Adrenal gland (tissue), 12 donors: ENCODE data around the gene DNAJB4. TPM values are rescaled to one million over a fixed set of nuclear protein-coding genes. Genes with fewer than 3 reads are reported as not detected.

ENCODE experiments used
- DNase-seq, 7 donors: peaks; one replicate each; pipeline ENCODE4 v3.0.0-alpha.2; 2019 to 2020
- H3K27ac ChIP-seq, 5 donors: fragments of 200-600 bp; sonication (generic) in 4 of 5; 1 replicate in 3 of 5; 2 replicates in 2 of 5; pipeline versions ENCODE4 v1.5.1 to v1.8.0; 2016 to 2020; ENCODE audit warnings: mild to moderate bottlenecking in 1 of 5
- H3K27me3 ChIP-seq: fragments of 200-600 bp; 2 replicates; pipeline ENCODE4 v1.8.0; 2021
- H3K36me3 ChIP-seq, 2 donors: fragments of 200-600 bp; replicated peaks in 1 of 2; 1 replicate in 1 of 2; 2 replicates in 1 of 2; pipeline versions ENCODE4 v1.5.1 to v1.8.0; 2018 to 2022
- H3K4me1 ChIP-seq, 2 donors: fragments of 200-600 bp; replicated peaks in 1 of 2; 1 replicate in 1 of 2; 2 replicates in 1 of 2; pipeline versions ENCODE4 v1.5.1 to v1.8.0; 2018 to 2021
- H3K4me3 ChIP-seq, 4 donors: fragments of 200-600 bp; sonication (generic) in 3 of 4; one replicate each; pipeline ENCODE4 v1.5.1; 2016 to 2018
- H3K9me3 ChIP-seq, 3 donors: fragments of 200-600 bp; sonication (generic) in 1 of 3; replicated peaks in 1 of 3; 1 replicate in 2 of 3; 2 replicates in 1 of 3; pipeline versions ENCODE4 v1.5.1 to v1.8.0; 2016 to 2021
- POLR2A ChIP-seq, 2 donors: fragments of 450-650 bp; IDR thresholded peaks; one replicate each; pipeline ENCODE4 v1.6.1; 2017; ENCODE audit warnings: antibody characterized with exemption in 2 of 2, mild to moderate bottlenecking in 2 of 2, moderate library complexity in 1 of 2
- WGBS, 4 donors: extraction: QIAGEN DNeasy Blood & Tissue Kit in 2 of 4; methylation state at CpG; one replicate each; pipeline versions ENCODE4 v1.1.5 to v1.1.7; 2013 to 2017; 5-methylcytosine and 5-hydroxymethylcytosine counted together
- intact Hi-C, 2 donors: fragments of 100-400 bp; cut with DNase I; formaldehyde crosslinking; loops; one replicate each; pipeline versions ENCODE4 v1.14.1 to v1.15.0; 2022 to 2023
- polyA plus RNA-seq, 3 donors: library from polyadenylated mRNA; stranded (reverse); fragments of 200-250 nt in 2 of 3; fragments of 350-450 nt in 1 of 3; fragmentation: Illumina TruSeq in 1 of 3; extraction: RNeasy Lipid Tissue Mini Kit (QIAGEN cat#74804) in 1 of 3; gene quantifications; one replicate each; pipeline ENCODE4 v1.2.3, GENCODE V29; 2013 to 2014
- total RNA-seq, 9 donors: library from RNA; depleted of rRNA in 4 of 9; stranded (reverse); fragments of >200 nt in 4 of 9; fragments of 120-200 nt in 1 of 9; fragmentation: NEBNext Ultra II Directional in 1 of 9; extraction: Animal tissue kit (Norgen Biotek cat#: 25700) in 1 of 9; gene quantifications; one replicate each; pipeline versions ENCODE4 v1.1.0 to v1.2.4, GENCODE V29; 2013 to 2023
- TF ChIP-seq, protein P1 (sequence below), 6 experiments: fragments of 450-650 bp in 4 of 6; fragments of 200-600 bp in 2 of 6; sonication (generic) in 1 of 6; IDR thresholded peaks; 1 replicate in 5 of 6; 2 replicates in 1 of 6; pipeline versions ENCODE4 v1.5.1 to v1.8.0; 2016 to 2021; ENCODE audit warnings: antibody characterized with exemption in 6 of 6, mild to moderate bottlenecking in 2 of 6, moderate library complexity in 1 of 6
- donor health status: healthy with polysubstance abuse.
- donor health status: Bipolar disorder and iron deficiency.
- donor health status: DM: yes; HTN: yes; CAD: no.
- donor health status: DM: no; HTN: no; CAD: no.
- donor health status: DM: no; HTN: no; CAD: no.
- donor health status: DM: yes; HTN: yes; CAD: no.

Gene DNAJB4
- total and polyA plus RNA-seq, 12 donors, result 31.8 to 182 (median 68.8) TPM

DNA sequence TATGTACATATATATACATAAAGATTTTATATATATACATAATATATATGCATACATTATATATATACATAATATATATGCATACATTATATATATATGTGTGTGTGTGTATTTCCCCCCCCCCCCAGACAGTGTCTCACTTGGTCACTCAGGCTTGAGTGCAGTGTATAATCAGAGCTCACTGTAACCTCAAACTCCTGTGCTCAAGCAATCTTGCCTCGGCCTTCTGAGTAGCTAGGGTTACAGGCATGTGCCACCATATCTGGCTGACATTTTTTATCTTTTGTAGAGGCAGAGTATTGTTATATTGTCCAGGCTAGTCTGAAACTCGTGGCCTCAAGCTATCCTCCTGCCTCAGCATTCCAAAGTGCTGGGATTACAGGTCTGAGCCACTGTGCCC lies 16.8 kb upstream of the DNAJB4 start:
- H3K27ac ChIP-seq, result no peak overlapping the region
- H3K9me3 ChIP-seq, result no peaks in the 10 kb centered on the region
- H3K4me1 ChIP-seq, result peaks cover 11 to 15% of the 10 kb centered on the region in 2 donors
- TF ChIP-seq POLR2A (IDR thresholded peaks at IDR 0.05), result no peak
- TF ChIP-seq, protein P1, sequence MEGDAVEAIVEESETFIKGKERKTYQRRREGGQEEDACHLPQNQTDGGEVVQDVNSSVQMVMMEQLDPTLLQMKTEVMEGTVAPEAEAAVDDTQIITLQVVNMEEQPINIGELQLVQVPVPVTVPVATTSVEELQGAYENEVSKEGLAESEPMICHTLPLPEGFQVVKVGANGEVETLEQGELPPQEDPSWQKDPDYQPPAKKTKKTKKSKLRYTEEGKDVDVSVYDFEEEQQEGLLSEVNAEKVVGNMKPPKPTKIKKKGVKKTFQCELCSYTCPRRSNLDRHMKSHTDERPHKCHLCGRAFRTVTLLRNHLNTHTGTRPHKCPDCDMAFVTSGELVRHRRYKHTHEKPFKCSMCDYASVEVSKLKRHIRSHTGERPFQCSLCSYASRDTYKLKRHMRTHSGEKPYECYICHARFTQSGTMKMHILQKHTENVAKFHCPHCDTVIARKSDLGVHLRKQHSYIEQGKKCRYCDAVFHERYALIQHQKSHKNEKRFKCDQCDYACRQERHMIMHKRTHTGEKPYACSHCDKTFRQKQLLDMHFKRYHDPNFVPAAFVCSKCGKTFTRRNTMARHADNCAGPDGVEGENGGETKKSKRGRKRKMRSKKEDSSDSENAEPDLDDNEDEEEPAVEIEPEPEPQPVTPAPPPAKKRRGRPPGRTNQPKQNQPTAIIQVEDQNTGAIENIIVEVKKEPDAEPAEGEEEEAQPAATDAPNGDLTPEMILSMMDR (IDR thresholded peaks at IDR 0.05), result no peak
- WGBS, 4 donors, result 88 to 95% (median 91%) methylated on average over 2 of the region's 2 CpGs
- intact Hi-C loops, result no loop called here
- no peaks in the 10 kb centered on the region for H3K27me3 ChIP-seq
- no peaks in the 10 kb centered on the region for H3K36me3 ChIP-seq
- DNase-seq, result no peak
- H3K4me3 ChIP-seq, result no peak overlapping the region

DNA sequence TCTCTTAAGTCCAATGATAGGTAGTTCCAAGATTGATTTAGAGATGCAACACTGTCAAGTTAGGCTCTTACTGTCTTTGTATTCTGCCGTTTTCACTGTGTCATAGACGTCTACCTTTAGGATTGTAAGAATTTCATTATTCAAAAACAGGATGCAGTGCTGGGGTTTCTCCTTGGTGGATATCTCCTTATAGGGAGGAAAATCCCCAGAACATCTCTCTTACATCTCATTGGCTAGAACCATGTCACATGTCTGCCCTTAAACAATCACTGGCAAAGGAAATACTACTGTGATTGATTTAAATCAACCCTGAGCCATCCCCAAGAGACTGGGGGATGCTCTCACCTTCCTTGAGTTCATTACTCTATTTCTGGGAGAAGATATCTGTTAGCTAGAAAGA lies 15.0 kb upstream of the DNAJB4 start:
- no peak for DNase-seq
- no peak for TF ChIP-seq POLR2A (IDR thresholded peaks at IDR 0.05)
- TF ChIP-seq, protein P1 (IDR thresholded peaks at IDR 0.05), result no peak
- Histone ChIP-seq H3K36me3 (no peaks in the 10 kb centered on the region), H3K27ac (no peak overlapping the region), H3K4me1 (peaks cover 4 to 11% of the 10 kb centered on the region in 2 donors), H3K9me3 (no peaks in the 10 kb centered on the region), H3K4me3 (no peak overlapping the region), H3K27me3 (no peaks in the 10 kb centered on the region)
- WGBS, 4 donors, result 83 to 100% (median 93%) methylated on average over 2 of the region's 2 CpGs
- intact Hi-C loops, result no loop called here

DNA sequence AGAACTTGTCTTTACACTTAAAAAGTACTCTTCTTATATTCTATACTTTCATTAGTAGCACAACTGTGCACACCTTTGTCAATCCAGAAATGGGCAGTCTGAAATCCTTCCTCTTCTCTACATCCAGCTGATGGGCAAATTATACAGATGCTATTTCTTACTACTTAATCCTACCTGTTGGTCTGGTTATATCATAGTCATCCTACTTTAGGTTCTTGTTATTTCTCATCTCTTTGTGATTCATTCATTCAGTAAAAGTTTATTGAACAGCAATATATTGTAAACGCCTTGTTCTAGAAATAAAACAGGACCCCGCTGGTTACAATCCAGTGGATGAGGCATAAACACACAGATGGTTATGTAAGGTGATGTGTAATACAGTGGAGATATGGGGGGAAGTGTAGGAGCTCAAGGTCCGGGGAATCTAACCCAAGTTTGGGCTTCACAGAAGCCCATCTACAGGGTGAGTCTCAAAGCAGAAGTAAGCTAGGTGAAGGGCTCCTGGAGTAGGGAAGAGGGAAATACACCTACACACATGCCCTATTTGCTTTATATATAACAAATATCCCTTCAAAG lies 14.0 kb upstream of the DNAJB4 start:
- Histone ChIP-seq H3K4me3 (no peak overlapping the region), H3K27ac (no peak overlapping the region), H3K9me3 (no peaks in the 10 kb centered on the region), H3K36me3 (no peaks in the 10 kb centered on the region), H3K27me3 (no peaks in the 10 kb centered on the region), H3K4me1 (peaks cover 0 to 6% of the 10 kb centered on the region in 2 donors)
- WGBS, 4 donors, result 91 to 95% (median 93%) methylated on average over 3 of the region's 3 CpGs
- intact Hi-C loops, result no loop called here
- TF ChIP-seq, protein P1 (IDR thresholded peaks at IDR 0.05), result no peak
- no peak for TF ChIP-seq POLR2A (IDR thresholded peaks at IDR 0.05)
- no peak for DNase-seq

DNA sequence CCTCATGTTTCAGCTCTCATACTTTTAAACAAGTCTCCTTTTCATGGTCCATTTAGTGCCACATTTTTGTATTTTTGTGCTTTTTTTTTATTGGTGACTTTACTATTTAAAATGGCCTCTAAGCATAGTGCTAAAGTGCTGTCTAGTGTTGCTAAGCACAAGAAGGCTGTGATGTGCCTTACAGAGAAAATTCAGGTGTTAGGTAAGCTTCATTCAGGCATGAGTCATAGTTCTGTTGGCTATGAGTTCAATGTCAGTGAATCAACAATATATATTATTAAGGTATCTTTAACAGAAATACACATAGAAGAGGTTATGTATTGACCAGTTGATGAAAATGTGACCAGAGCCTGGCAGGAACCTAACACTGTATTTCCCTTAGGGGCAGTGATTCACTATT lies 13.1 kb upstream of the DNAJB4 start:
- H3K4me3 ChIP-seq, result no peak overlapping the region
- no peak overlapping the region for H3K27ac ChIP-seq
- no peaks in the 10 kb centered on the region for H3K9me3 ChIP-seq
- H3K27me3 ChIP-seq, result no peaks in the 10 kb centered on the region
- intact Hi-C loops, result no loop called here
- no peak for DNase-seq
- TF ChIP-seq, protein P1 (IDR thresholded peaks at IDR 0.05), result no peak
- TF ChIP-seq POLR2A (IDR thresholded peaks at IDR 0.05), result no peak
- H3K36me3 ChIP-seq, result no peaks in the 10 kb centered on the region
- H3K4me1 ChIP-seq, result no peaks in the 10 kb centered on the region
